ENCODE data around the gene DPY19L2.
"Not testable (repeated sequence)": the region's sequence is repeated elsewhere in the genome, so short reads cannot be mapped to it uniquely, and the experiment has no call there.

Gene DPY19L2

DNA sequence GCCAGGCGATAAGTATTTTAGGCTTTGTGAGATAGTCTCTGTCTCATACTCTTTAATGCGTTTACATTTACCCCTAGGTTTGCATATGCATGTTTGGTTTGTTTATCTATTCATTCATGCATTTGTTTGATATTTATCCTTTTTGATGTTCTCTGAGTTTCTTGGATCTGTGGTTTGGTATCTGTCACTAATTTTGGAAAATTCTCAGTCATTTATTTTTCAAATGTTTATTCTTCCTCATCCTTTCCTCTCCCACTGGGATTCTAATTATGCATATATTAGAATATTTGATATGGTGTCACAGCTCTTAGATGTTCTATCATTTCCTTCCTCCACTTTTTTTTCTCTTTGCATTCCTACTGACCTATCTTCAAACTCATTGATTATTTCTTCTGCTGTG lies 11.9 kb downstream of the DPY19L2 start:
- not testable (repeated sequence) for H3K36me3 ChIP-seq (ENCODE audit: control insufficient read depth in 1 of 2, insufficient read depth in 2 of 2, low read length in 2 of 2); H3K4me1 ChIP-seq (ENCODE audit: control insufficient read depth in 1 of 2, insufficient read depth in 2 of 2, low read length in 2 of 2); H3K9me3 ChIP-seq (ENCODE audit: control insufficient read depth in 1 of 2, low read length in 2 of 2); H3K4me3 ChIP-seq (ENCODE audit: low read depth in 1 of 2, low read length in 2 of 2); H3K27ac ChIP-seq (ENCODE audit: low read length); H3K27me3 ChIP-seq (ENCODE audit: low read depth, low read length)

DNA sequence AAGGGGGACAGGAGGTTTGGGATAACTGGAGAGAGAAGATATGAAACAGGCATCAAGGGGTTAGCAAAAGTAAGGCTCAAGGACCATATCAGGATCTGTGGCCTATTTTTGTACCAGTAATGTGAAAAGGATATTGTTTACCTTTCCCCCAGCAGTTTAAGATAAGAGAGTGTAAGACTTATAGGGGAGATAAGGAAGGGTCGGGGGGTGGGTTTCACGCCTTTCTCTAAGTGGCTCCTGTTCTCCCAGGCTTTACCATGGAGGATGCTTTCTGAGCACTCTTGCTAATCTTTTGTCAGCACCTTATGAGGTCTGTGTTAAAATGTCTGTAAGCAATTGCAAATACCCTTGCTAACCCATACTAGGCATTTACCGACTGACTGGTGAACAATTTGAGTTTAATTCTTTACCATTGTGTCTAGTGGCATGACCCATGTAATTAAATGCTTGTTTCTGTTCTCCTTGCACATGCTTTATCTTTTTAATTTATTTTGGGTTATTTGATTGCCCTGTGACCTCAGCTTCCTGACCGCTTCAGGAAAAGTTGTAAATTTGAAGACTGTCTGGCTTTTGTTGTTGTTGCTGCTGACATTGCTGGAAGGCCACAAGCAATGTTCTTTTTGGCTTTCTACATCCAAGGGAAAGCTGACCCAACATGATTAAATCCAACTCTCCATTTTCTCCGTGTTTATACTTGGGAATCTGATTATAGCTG lies 12.6 kb downstream of the DPY19L2 start:
- H3K27ac ChIP-seq (ENCODE audit: low read length); H3K9me3 ChIP-seq (ENCODE audit: control insufficient read depth in 1 of 2, low read length in 2 of 2); H3K36me3 ChIP-seq (ENCODE audit: control insufficient read depth in 1 of 2, insufficient read depth in 2 of 2, low read length in 2 of 2); H3K4me3 ChIP-seq (ENCODE audit: low read depth in 1 of 2, low read length in 2 of 2); H3K27me3 ChIP-seq (ENCODE audit: low read depth, low read length); H3K4me1 ChIP-seq (ENCODE audit: control insufficient read depth in 1 of 2, insufficient read depth in 2 of 2, low read length in 2 of 2): not testable (repeated sequence)

DNA sequence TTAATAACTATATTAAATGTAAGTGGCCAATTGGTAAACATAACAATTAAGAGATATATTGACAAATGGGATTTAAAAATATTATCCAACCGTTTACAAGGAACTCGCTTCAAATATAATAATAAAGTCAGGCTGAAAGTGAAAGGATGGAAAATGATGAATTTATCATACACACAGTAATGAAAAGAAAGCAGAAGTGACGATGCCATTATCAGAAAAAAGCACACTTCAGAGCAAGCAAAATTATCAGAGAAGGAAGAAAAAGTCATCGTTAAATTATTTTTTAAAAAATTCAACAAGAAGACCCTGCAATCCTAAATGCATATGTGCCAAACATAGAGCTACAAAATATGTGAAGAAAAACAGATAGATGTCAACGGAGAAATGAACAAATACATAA lies 13.8 kb downstream of the DPY19L2 start:
- H3K36me3 ChIP-seq (ENCODE audit: control insufficient read depth in 1 of 2, insufficient read depth in 2 of 2, low read length in 2 of 2); H3K9me3 ChIP-seq (ENCODE audit: control insufficient read depth in 1 of 2, low read length in 2 of 2); H3K4me1 ChIP-seq (ENCODE audit: control insufficient read depth in 1 of 2, insufficient read depth in 2 of 2, low read length in 2 of 2); H3K27me3 ChIP-seq (ENCODE audit: low read depth, low read length); H3K4me3 ChIP-seq (ENCODE audit: low read depth in 1 of 2, low read length in 2 of 2); H3K27ac ChIP-seq (ENCODE audit: low read length): not testable (repeated sequence)

DNA sequence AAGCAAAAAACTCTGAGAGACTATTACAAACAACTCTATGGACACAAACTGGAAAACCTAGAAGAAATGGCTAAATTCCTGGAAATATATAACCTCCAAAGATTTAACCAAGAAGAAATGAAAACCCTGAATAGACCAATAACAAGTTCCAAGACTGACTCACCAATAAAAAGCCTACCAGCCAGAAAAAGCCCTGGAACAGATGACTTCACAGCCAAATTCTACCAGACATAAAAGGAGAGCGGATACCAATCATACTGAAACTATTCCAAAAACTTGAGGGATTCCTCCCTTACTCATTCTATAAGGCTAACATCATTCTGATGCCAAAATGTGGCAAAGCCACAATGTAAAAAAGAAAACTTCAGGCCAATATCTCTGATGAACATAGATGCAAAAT lies 18.8 kb downstream of the DPY19L2 start:
- H3K27me3 ChIP-seq (ENCODE audit: low read depth, low read length) = not testable (repeated sequence)

DNA sequence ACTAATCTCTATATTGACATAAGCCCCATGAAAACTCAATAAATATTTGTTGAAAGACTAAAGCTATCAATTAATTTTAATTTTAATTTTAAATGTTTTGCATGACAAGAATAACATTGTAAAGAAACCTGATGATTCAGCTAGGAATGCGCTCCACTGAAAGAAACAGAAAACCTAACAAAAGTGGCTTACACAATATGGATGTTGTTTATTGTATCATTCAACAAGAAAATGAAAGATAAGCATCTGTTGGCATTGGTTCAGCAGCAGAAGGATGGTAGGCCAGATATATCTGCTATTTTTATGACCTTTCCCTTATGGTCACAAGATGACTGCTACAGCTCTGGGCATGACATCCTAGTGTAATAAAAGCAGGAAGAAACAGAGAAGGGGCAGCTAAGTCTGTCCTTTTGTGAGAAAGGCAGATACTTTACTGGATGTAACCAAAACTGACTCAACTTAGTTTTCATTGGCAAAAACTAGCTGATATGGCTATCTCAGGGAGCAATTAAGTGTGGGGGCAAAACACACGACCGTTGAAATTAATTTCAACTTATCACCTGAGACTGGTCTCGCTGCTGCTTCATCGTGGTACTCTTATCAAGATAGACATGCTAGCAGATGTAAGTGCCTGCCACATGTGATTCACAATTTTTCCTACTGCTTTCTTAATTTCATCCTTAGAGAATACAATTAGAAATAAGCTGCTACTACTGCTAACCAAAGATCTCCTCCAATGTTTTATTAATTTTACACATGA lies 24.7 kb downstream of the DPY19L2 start:
- not testable (repeated sequence) for H3K27me3 ChIP-seq (ENCODE audit: low read depth, low read length); H3K4me1 ChIP-seq (ENCODE audit: control insufficient read depth in 1 of 2, insufficient read depth in 2 of 2, low read length in 2 of 2); H3K36me3 ChIP-seq (ENCODE audit: control insufficient read depth in 1 of 2, insufficient read depth in 2 of 2, low read length in 2 of 2); H3K27ac ChIP-seq (ENCODE audit: low read length); H3K9me3 ChIP-seq (ENCODE audit: control insufficient read depth in 1 of 2, low read length in 2 of 2); H3K4me3 ChIP-seq (ENCODE audit: low read depth in 1 of 2, low read length in 2 of 2)

More for the DNA sequence above, 18.8 kb downstream of the DPY19L2 start:
- not testable (repeated sequence) for H3K4me3 ChIP-seq (ENCODE audit: low read depth in 1 of 2, low read length in 2 of 2); H3K27ac ChIP-seq (ENCODE audit: low read length); H3K36me3 ChIP-seq (ENCODE audit: control insufficient read depth in 1 of 2, insufficient read depth in 2 of 2, low read length in 2 of 2); H3K4me1 ChIP-seq (ENCODE audit: control insufficient read depth in 1 of 2, insufficient read depth in 2 of 2, low read length in 2 of 2); H3K9me3 ChIP-seq (ENCODE audit: control insufficient read depth in 1 of 2, low read length in 2 of 2)

DNA sequence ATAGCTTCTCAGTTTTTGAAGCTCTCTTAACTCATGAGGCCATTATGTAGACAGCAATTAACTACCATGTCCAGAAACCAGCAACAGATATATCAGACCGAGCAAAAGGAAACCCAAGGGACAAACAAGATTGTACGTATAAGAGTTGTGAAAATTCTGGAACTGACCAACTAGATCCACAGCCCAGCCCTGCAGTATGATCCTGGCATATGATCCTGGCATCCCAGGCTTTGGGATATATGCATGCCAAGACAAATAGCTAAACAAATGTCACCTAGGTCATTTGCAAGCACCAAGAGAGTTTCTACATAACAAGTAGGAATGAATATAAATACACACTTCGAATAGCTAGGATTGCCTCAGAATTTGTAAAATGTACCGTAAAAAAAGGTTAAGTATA lies 44.0 kb downstream of the DPY19L2 start:
- H3K4me3 ChIP-seq (ENCODE audit: low read depth in 1 of 2, low read length in 2 of 2); H3K36me3 ChIP-seq (ENCODE audit: control insufficient read depth in 1 of 2, insufficient read depth in 2 of 2, low read length in 2 of 2); H3K27me3 ChIP-seq (ENCODE audit: low read depth, low read length); H3K4me1 ChIP-seq (ENCODE audit: control insufficient read depth in 1 of 2, insufficient read depth in 2 of 2, low read length in 2 of 2); H3K9me3 ChIP-seq (ENCODE audit: control insufficient read depth in 1 of 2, low read length in 2 of 2); H3K27ac ChIP-seq (ENCODE audit: low read length): not testable (repeated sequence)

DNA sequence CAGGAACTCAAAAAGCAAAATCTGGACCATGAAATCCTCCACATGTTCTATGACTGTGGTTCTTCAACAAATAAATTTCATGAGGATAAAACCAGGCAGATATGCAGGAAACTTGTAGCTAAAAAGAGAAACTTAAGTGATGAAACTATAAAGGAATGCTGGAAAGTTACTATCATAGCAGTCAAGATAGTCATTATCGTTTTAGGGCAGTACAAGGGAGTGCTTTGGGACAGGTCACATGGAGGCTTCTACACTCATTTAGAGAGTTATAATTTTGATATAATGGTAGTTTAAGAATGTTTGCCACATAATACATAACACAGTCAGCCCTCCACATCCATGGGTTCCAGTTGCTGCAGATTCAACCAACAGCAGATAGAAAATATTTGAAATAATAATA lies 52.7 kb downstream of the DPY19L2 start:
- H3K27me3 ChIP-seq (ENCODE audit: low read depth, low read length); H3K4me1 ChIP-seq (ENCODE audit: control insufficient read depth in 1 of 2, insufficient read depth in 2 of 2, low read length in 2 of 2); H3K9me3 ChIP-seq (ENCODE audit: control insufficient read depth in 1 of 2, low read length in 2 of 2); H3K27ac ChIP-seq (ENCODE audit: low read length); H3K36me3 ChIP-seq (ENCODE audit: control insufficient read depth in 1 of 2, insufficient read depth in 2 of 2, low read length in 2 of 2); H3K4me3 ChIP-seq (ENCODE audit: low read depth in 1 of 2, low read length in 2 of 2): not testable (repeated sequence)

DNA sequence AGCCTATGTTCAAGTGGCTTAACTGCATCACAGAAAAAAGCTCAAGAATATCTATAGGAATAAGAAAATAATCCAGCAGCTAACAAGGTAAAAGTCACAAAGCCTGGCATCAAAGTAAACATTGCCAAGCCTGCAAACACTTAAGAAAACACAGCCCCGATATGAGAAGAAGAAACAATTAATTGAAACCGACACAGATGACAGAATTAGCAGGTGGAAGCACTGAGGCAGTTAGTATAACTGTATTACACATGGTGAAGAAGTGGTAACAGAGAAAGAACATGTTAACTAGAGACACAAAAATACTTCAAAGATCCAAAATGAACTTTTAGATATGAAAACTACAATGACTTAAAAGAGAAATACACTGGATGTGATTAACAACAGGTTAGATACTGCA lies 57.0 kb downstream of the DPY19L2 start:
- H3K36me3 ChIP-seq (ENCODE audit: control insufficient read depth in 1 of 2, insufficient read depth in 2 of 2, low read length in 2 of 2); H3K9me3 ChIP-seq (ENCODE audit: control insufficient read depth in 1 of 2, low read length in 2 of 2); H3K27me3 ChIP-seq (ENCODE audit: low read depth, low read length); H3K4me1 ChIP-seq (ENCODE audit: control insufficient read depth in 1 of 2, insufficient read depth in 2 of 2, low read length in 2 of 2); H3K27ac ChIP-seq (ENCODE audit: low read length); H3K4me3 ChIP-seq (ENCODE audit: low read depth in 1 of 2, low read length in 2 of 2): not testable (repeated sequence)

DNA sequence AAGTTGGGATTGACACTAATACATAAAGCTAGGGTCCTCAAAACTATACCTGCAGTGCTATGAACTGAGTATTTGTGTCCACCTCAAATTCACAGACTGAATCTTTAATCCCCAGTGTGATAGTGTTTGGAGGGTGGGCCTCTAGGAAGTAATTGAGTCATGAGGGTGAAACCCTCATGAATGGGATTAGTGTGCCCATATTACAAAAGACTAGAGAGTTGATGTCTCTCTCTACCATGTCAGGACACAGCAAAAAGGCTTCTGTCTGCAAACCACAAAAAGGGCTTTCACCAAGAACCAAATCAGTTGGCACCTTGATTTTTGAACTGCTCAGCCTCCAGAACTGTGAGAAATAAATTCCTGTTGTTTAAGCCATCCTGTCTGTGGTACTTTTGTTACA lies 59.0 kb downstream of the DPY19L2 start:
- not testable (repeated sequence) for H3K36me3 ChIP-seq (ENCODE audit: control insufficient read depth in 1 of 2, insufficient read depth in 2 of 2, low read length in 2 of 2)

DNA sequence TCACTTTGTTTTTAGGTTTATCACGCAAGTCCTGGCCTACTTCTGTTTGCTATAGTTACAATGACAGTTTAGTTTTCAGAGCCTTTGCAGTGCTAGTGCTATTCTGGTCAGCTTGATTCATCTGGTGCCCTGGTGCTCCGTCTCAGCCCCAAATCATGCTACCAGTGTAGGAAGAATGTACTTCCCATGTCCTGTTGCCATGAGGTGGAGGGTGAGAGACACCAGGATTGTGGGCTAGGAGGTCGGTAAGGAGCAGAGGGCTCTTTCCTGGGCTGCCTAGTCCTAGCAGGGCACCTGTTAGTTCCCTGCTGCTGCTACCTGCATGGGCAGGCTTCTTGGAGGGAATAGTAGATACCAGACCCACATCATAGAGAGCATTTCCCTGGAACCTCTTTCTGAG lies 63.3 kb downstream of the DPY19L2 start:
- H3K36me3 ChIP-seq (ENCODE audit: control insufficient read depth in 1 of 2, insufficient read depth in 2 of 2, low read length in 2 of 2); H3K27ac ChIP-seq (ENCODE audit: low read length); H3K27me3 ChIP-seq (ENCODE audit: low read depth, low read length); H3K9me3 ChIP-seq (ENCODE audit: control insufficient read depth in 1 of 2, low read length in 2 of 2); H3K4me3 ChIP-seq (ENCODE audit: low read depth in 1 of 2, low read length in 2 of 2); H3K4me1 ChIP-seq (ENCODE audit: control insufficient read depth in 1 of 2, insufficient read depth in 2 of 2, low read length in 2 of 2): not testable (repeated sequence)

More for the DNA sequence above, 59.0 kb downstream of the DPY19L2 start:
- H3K27me3 ChIP-seq (ENCODE audit: low read depth, low read length); H3K4me3 ChIP-seq (ENCODE audit: low read depth in 1 of 2, low read length in 2 of 2); H3K4me1 ChIP-seq (ENCODE audit: control insufficient read depth in 1 of 2, insufficient read depth in 2 of 2, low read length in 2 of 2); H3K27ac ChIP-seq (ENCODE audit: low read length); H3K9me3 ChIP-seq (ENCODE audit: control insufficient read depth in 1 of 2, low read length in 2 of 2): not testable (repeated sequence)

DNA sequence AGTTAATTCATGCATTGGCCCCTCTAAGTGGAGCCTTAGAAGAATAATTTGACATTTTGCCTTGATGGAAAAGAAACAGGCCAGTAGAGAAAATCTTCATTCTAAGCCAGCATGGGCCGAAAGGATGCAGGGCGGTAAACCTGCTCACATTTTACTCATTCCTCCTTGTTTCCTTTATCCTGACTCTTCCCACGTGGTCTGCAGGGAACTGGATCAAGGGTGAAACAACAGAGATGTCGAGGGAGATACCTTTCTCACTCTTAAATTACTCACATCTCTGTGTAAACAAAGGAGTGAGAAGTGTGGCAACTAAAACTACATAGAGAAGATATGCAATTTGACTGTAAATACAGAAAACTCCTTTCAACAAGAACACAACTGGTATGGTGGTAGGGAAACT lies 73.5 kb downstream of the DPY19L2 start:
- H3K27me3 ChIP-seq (ENCODE audit: low read depth, low read length); H3K4me1 ChIP-seq (ENCODE audit: control insufficient read depth in 1 of 2, insufficient read depth in 2 of 2, low read length in 2 of 2); H3K4me3 ChIP-seq (ENCODE audit: low read depth in 1 of 2, low read length in 2 of 2); H3K9me3 ChIP-seq (ENCODE audit: control insufficient read depth in 1 of 2, low read length in 2 of 2); H3K27ac ChIP-seq (ENCODE audit: low read length); H3K36me3 ChIP-seq (ENCODE audit: control insufficient read depth in 1 of 2, insufficient read depth in 2 of 2, low read length in 2 of 2): not testable (repeated sequence)

DNA sequence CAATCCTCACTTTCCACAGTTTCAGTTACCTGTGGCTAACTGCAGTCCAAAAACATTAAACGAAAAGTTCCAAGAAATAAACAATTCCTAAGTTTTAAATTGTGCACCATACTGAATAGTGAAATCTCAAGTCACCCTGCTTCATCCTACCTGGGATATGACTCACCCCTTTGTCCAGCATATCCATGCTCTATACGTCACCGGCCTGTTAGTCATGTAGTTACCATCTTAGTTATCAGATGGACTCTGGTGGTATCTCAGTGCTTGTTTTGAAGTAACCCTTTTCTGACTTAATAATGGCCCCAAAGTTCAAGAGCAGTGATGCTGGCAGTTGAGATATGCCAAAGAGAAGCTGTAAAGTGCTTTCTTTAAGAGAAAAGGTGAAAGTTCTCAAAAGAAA lies 83.9 kb downstream of the DPY19L2 start:
- H3K4me3 ChIP-seq (ENCODE audit: low read depth in 1 of 2, low read length in 2 of 2); H3K9me3 ChIP-seq (ENCODE audit: control insufficient read depth in 1 of 2, low read length in 2 of 2); H3K27ac ChIP-seq (ENCODE audit: low read length); H3K36me3 ChIP-seq (ENCODE audit: control insufficient read depth in 1 of 2, insufficient read depth in 2 of 2, low read length in 2 of 2); H3K27me3 ChIP-seq (ENCODE audit: low read depth, low read length); H3K4me1 ChIP-seq (ENCODE audit: control insufficient read depth in 1 of 2, insufficient read depth in 2 of 2, low read length in 2 of 2): not testable (repeated sequence)
